Transverse colon (tissue), 4 donors: ENCODE data around the gene HSD11B1L. TPM values are rescaled to one million over a fixed set of nuclear protein-coding genes. Genes with fewer than 3 reads are reported as not detected.

Experiments used
- DNase-seq: peaks from one replicate; pipeline ENCODE4 v3.0.0-alpha.2; 2019
- H3K27ac ChIP-seq, 4 donors: fragments of 200-600 bp; sonication (generic); 2 replicates each; pipeline ENCODE4 v1.5.1; 2016 to 2018; ENCODE audit warnings: inconsistent platforms in 4 of 4
- H3K27me3 ChIP-seq: fragments of 200-600 bp; sonication (generic); 2 replicates; pipeline ENCODE4 v1.5.1; 2017; ENCODE audit warnings: inconsistent platforms
- H3K36me3 ChIP-seq, 4 donors: fragments of 200-600 bp; sonication (generic); 2 replicates each; pipeline ENCODE4 v1.5.1; 2017 to 2019; ENCODE audit warnings: inconsistent platforms in 4 of 4
- H3K4me1 ChIP-seq, 4 donors: fragments of 200-600 bp; sonication (generic); 2 replicates each; pipeline ENCODE4 v1.5.1; 2017 to 2020; ENCODE audit warnings: inconsistent platforms in 4 of 4
- H3K4me3 ChIP-seq, 4 donors: fragments of 200-600 bp; sonication (generic); 1 replicate in 1 of 4; 2 replicates in 3 of 4; pipeline versions ENCODE4 v1.5.1 to v1.6.1; 2017 to 2019; ENCODE audit warnings: inconsistent platforms in 4 of 4
- H3K9me3 ChIP-seq, 2 donors: fragments of 200-600 bp; sonication (generic); 2 replicates each; pipeline ENCODE4 v1.5.1; 2017 to 2019; ENCODE audit warnings: inconsistent platforms in 2 of 2
- EP300 ChIP-seq: sonication (generic); formaldehyde crosslinking; IDR thresholded peaks from one replicate; pipeline ENCODE4 v1.6.1; 2017; ENCODE audit warnings: antibody characterized with exemption, low read depth
- POLR2A ChIP-seq: fragments of 450-650 bp; IDR thresholded peaks from one replicate; pipeline ENCODE4 v1.6.1; 2016; ENCODE audit warnings: antibody characterized with exemption, mild to moderate bottlenecking, moderate library complexity
- POLR2AphosphoS5 ChIP-seq, 3 donors: sonication (generic); formaldehyde crosslinking; IDR thresholded peaks; one replicate each; pipeline ENCODE4 v1.6.1; 2016; ENCODE audit warnings: antibody characterized with exemption in 3 of 3
- WGBS, 2 donors: methylation state at CpG; one replicate each; pipeline ENCODE4 v1.1.5; 2018; ENCODE audit warnings: low coverage in 1 of 2; 5-methylcytosine and 5-hydroxymethylcytosine counted together
- in situ Hi-C, 4 donors: fragments of 200-750 bp; cut with MboI; loops; one replicate each; pipeline versions ENCODE4 v1.15.0 to v1.15.1; 2017; ENCODE audit warnings: low sequenced_read_pairs in 3 of 4, low pct_ligation_motif_present in 1 of 4, low pct_unique_long_range_greater_than_20kb in 1 of 4
- intact Hi-C: fragments of 100-400 bp; cut with DNase I; formaldehyde crosslinking; loops from one replicate; pipeline ENCODE4 v1.15.1; 2023; ENCODE audit warnings: low total_unique reads
- total RNA-seq, 4 donors: library from RNA; depleted of rRNA; stranded (reverse); fragments of >200 nt; gene quantifications; one replicate each; pipeline ENCODE4 v1.1.0, GENCODE V29; 2016
- TF ChIP-seq, protein P1 (sequence below), 5 experiments: fragments of 200-600 bp in 3 of 5; fragments of 450-650 bp in 2 of 5; sonication (generic) in 3 of 5; IDR thresholded peaks; 1 replicate in 2 of 5; 2 replicates in 3 of 5; pipeline ENCODE4 v1.5.1; 2016 to 2017; ENCODE audit warnings: antibody characterized with exemption in 5 of 5, inconsistent platforms in 3 of 5, mild to moderate bottlenecking in 2 of 5, moderate library complexity in 1 of 5

HSD11B1L gene, protein sequence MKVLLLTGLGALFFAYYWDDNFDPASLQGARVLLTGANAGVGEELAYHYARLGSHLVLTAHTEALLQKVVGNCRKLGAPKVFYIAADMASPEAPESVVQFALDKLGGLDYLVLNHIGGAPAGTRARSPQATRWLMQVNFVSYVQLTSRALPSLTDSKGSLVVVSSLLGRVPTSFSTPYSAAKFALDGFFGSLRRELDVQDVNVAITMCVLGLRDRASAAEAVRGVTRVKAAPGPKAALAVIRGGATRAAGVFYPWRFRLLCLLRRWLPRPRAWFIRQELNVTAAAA
- 10 to 100 TPM; 10.8 to 30.1 (median 16.6) TPM for total RNA-seq

- intact Hi-C loops = no loop called here
Measured at GRCh38 chr19:5680437-5681368, at the start of gene HSD11B1L, which contains the start of gene MICOS13. HSD11B1L (plus strand) TSS chr19:5681027; CDS start chr19:5684833, 3,806 bp downstream. MICOS13 (minus strand) TSS chr19:5680516; CDS start chr19:5680486, 30 bp downstream.

DNA sequence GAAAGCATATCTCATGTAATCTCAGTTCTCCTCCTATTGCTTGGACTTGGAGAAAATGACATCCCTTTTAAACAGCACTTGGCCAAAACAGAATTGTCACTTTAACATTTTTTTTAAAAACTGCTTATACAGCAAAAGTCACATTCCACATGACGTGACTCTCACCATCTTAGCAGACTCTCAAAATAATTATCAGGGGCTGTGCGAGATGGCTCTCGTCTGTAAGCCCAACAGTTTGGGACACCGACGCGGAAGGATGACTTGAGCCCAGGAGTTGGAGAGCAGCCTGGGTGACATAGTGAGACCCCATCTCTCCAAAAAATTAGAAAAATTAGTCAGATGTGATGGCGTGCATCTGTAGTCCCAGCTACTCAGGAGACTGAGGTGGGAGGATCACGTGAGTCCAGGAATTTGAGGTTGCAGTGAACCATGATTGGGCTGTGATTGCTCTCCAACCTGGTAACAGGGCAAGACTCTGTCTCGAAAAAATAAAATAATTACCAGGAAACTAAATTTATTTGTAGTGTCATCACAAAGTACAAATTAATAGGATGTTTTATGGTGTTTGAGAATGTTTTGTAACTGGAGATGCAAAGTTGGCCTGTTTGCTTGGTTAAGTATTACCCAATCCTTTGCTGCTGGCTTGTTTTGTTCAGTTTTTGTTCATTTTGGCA lies 49.1 kb upstream of the HSD11B1L start:
- in situ Hi-C loops = no loop called here
- Histone ChIP-seq H3K27me3 (no peaks in the 10 kb centered on the region), H3K27ac (peak overlapping the region; percentile 8 to 61 (median 30)), H3K4me1 (peaks cover 22 to 74% (median 45%) of the 10 kb centered on the region in 4 donors), H3K36me3 (peaks cover 0 to 24% (median 6%) of the 10 kb centered on the region in 4 donors), H3K9me3 (no peaks in the 10 kb centered on the region), H3K4me3 (no peak overlapping the region)
- TF ChIP-seq POLR2AphosphoS5 (IDR thresholded peaks at IDR 0.05) (peak in 1 of 3 donors; percentile 6), POLR2A (no peak), EP300 (no peak)
- TF ChIP-seq, protein P1, sequence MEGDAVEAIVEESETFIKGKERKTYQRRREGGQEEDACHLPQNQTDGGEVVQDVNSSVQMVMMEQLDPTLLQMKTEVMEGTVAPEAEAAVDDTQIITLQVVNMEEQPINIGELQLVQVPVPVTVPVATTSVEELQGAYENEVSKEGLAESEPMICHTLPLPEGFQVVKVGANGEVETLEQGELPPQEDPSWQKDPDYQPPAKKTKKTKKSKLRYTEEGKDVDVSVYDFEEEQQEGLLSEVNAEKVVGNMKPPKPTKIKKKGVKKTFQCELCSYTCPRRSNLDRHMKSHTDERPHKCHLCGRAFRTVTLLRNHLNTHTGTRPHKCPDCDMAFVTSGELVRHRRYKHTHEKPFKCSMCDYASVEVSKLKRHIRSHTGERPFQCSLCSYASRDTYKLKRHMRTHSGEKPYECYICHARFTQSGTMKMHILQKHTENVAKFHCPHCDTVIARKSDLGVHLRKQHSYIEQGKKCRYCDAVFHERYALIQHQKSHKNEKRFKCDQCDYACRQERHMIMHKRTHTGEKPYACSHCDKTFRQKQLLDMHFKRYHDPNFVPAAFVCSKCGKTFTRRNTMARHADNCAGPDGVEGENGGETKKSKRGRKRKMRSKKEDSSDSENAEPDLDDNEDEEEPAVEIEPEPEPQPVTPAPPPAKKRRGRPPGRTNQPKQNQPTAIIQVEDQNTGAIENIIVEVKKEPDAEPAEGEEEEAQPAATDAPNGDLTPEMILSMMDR (IDR thresholded peaks at IDR 0.05) = no peak
- no peak for DNase-seq
- intact Hi-C loops = no loop called here
- 73 to 80% methylated on average over 9 of the region's 9 CpGs for WGBS, 2 donors

More at GRCh38 chr19:5680437-5681368, at the start of gene HSD11B1L, which contains the start of gene MICOS13:
- peak; percentile 99 for DNase-seq
- H3K27me3 ChIP-seq = no peaks in the 10 kb centered on the region
- H3K36me3 ChIP-seq = no peaks in the 10 kb centered on the region
- H3K27ac ChIP-seq = peak within 1 kb of the TSS; percentile 87 to 94 (median 93)
- in situ Hi-C loops = no loop called here
- peaks cover 11 to 15% (median 14%) of the 10 kb centered on the region in 4 donors for H3K4me1 ChIP-seq
- H3K4me3 ChIP-seq = peak within 1 kb of the TSS; percentile 82 to 99 (median 88)
- WGBS, 2 donors = 2% methylated on average over 73 of the region's 94 CpGs; no CpG with 5 or more reads in 1 of the 2 donors
- TF ChIP-seq POLR2A (peak; percentile 43), EP300 (no peak), POLR2AphosphoS5 (IDR thresholded peaks at IDR 0.05) (peak; percentile 46 to 74 (median 62))
- TF ChIP-seq, protein P1 (IDR thresholded peaks at IDR 0.05) = peak in 1 of 5 experiments; percentile 1
- H3K9me3 ChIP-seq = no peaks in the 10 kb centered on the region

DNA sequence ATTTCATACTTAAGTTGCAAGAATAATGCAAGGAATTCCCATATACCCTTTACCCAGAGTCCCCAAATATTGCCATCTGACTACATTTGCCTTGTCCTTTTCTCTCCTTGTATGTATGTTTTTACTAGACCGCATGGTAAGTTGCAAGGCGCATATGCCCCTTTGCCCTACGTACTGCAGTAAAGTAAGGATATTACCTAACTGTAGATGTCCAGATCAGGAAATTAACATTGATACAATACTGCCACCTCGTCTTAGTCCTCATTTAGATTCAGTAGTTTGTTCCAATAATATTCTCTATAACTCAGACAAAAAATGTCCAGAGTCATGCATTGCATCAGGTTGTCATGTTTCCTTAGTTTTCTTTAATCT lies 48.6 kb upstream of the HSD11B1L start:
- 75 to 77% methylated on average over 4 of the region's 4 CpGs for WGBS, 2 donors
- no peak for DNase-seq
- Histone ChIP-seq H3K4me1 (peaks cover 22 to 68% (median 40%) of the 10 kb centered on the region in 4 donors), H3K36me3 (peaks cover 0 to 20% (median 4%) of the 10 kb centered on the region in 4 donors), H3K9me3 (no peaks in the 10 kb centered on the region), H3K27ac (peak overlapping the region in 3 of 4 donors; percentile 30 to 61 (median 31)), H3K4me3 (no peak overlapping the region), H3K27me3 (no peaks in the 10 kb centered on the region)
- TF ChIP-seq, protein P1 (IDR thresholded peaks at IDR 0.05) = no peak
- TF ChIP-seq EP300 (no peak), POLR2A (no peak), POLR2AphosphoS5 (IDR thresholded peaks at IDR 0.05) (no peak)
- in situ Hi-C loops (no loop called here), intact Hi-C loops (no loop called here)
